Measurements from ENCODE around the gene PSMD3. TPM values are rescaled to one million over a fixed set of nuclear protein-coding genes. Genes with fewer than 3 reads are reported as not detected.

The PSMD3 gene
- total RNA-seq, 1 donor from 2014 or later: 132 TPM

DNA sequence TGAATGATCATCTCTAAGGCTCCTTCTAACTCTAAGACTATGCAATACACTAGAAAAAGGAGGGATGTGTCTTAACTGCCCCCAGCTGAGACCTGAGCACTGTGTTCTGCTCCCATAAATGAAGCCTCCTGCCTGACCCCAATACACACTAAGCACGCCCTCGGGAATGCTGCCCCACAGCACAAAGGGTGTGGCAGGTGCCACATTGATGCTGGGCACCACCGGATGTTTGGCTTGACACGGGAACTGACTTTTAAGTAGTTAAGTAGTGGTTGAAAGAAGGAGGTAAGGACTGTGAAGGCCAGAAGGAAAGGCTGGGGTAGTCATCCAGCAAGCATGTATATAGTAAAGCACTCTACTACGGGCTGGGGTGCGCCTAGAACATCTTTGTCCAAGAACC, 13.8 kb upstream of the PSMD3 start:
- TF ChIP-seq, protein P1, sequence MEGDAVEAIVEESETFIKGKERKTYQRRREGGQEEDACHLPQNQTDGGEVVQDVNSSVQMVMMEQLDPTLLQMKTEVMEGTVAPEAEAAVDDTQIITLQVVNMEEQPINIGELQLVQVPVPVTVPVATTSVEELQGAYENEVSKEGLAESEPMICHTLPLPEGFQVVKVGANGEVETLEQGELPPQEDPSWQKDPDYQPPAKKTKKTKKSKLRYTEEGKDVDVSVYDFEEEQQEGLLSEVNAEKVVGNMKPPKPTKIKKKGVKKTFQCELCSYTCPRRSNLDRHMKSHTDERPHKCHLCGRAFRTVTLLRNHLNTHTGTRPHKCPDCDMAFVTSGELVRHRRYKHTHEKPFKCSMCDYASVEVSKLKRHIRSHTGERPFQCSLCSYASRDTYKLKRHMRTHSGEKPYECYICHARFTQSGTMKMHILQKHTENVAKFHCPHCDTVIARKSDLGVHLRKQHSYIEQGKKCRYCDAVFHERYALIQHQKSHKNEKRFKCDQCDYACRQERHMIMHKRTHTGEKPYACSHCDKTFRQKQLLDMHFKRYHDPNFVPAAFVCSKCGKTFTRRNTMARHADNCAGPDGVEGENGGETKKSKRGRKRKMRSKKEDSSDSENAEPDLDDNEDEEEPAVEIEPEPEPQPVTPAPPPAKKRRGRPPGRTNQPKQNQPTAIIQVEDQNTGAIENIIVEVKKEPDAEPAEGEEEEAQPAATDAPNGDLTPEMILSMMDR (IDR thresholded peaks at IDR 0.05; ENCODE audit: unreplicated experiment): no peak
- Mint-ChIP-seq H3K4me3 (ENCODE audit: unreplicated experiment) (no peak overlapping the region), H3K4me1 (ENCODE audit: unreplicated experiment) (peaks cover 23% of the 10 kb centered on the region), H3K27ac (ENCODE audit: unreplicated experiment) (no peak overlapping the region), H3K36me3 (ENCODE audit: low read depth, unreplicated experiment) (peaks cover 7% of the 10 kb centered on the region), H3K9me3 (ENCODE audit: unreplicated experiment) (no peaks in the 10 kb centered on the region), H3K27me3 (ENCODE audit: unreplicated experiment) (peaks cover 12% of the 10 kb centered on the region)
- no peak for DNase-seq (ENCODE audit: low spot score)

DNA sequence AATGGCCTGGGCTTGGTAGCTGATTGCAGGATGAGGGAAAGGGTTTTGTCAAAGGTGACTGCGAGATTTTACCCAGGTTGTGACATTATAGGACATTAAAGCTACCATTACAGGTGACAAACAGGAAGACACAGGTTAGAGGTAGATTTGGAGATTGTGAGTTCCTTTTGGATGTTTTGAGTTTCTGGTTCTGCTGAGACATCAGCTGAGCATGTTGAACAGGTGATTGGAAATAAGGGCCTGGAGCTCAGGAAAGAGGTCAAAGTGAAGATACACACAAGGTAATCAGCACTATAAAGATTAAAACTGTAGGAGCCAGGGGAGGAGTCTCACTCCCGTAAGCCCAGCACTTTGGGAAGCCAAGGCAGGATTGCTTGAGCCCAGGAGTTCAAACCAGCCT, 11.8 kb upstream of the PSMD3 start:
- Mint-ChIP-seq H3K4me1 (ENCODE audit: unreplicated experiment) (peaks cover 23% of the 10 kb centered on the region), H3K36me3 (ENCODE audit: low read depth, unreplicated experiment) (peaks cover 7% of the 10 kb centered on the region), H3K9me3 (ENCODE audit: unreplicated experiment) (no peaks in the 10 kb centered on the region), H3K27me3 (ENCODE audit: unreplicated experiment) (peaks cover 12% of the 10 kb centered on the region), H3K27ac (ENCODE audit: unreplicated experiment) (no peak overlapping the region), H3K4me3 (ENCODE audit: unreplicated experiment) (no peak overlapping the region)
- DNase-seq (ENCODE audit: low spot score): no peak
- TF ChIP-seq, protein P1 (IDR thresholded peaks at IDR 0.05; ENCODE audit: unreplicated experiment): no peak

DNA sequence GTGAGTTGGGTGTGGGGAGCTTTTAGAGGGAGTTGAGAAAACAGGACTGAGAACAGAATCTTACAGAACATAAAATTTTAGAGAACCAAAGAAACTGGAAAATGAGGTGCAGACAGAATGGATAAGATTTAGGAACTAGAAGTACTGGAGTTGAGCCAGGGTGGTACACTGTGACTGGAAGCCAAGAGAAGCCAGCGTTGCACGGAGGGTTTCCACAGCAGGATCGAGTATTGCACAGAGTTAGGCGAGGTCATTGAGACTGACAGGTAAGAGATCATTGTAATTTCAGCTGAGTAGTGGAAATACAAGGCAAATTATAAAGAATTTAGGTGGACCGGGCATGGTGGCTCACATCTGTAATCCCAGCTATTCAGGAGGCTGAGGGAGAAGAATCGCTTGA, 11.2 kb upstream of the PSMD3 start:
- no peak for DNase-seq (ENCODE audit: low spot score)
- H3K4me3 Mint-ChIP-seq (ENCODE audit: unreplicated experiment): no peak overlapping the region
- H3K36me3 Mint-ChIP-seq (ENCODE audit: low read depth, unreplicated experiment): peaks cover 7% of the 10 kb centered on the region
- TF ChIP-seq, protein P1 (IDR thresholded peaks at IDR 0.05; ENCODE audit: unreplicated experiment): no peak
- no peaks in the 10 kb centered on the region for H3K9me3 Mint-ChIP-seq (ENCODE audit: unreplicated experiment)
- H3K27ac Mint-ChIP-seq (ENCODE audit: unreplicated experiment): no peak overlapping the region
- peaks cover 9% of the 10 kb centered on the region for H3K27me3 Mint-ChIP-seq (ENCODE audit: unreplicated experiment)
- H3K4me1 Mint-ChIP-seq (ENCODE audit: unreplicated experiment): peaks cover 23% of the 10 kb centered on the region

DNA sequence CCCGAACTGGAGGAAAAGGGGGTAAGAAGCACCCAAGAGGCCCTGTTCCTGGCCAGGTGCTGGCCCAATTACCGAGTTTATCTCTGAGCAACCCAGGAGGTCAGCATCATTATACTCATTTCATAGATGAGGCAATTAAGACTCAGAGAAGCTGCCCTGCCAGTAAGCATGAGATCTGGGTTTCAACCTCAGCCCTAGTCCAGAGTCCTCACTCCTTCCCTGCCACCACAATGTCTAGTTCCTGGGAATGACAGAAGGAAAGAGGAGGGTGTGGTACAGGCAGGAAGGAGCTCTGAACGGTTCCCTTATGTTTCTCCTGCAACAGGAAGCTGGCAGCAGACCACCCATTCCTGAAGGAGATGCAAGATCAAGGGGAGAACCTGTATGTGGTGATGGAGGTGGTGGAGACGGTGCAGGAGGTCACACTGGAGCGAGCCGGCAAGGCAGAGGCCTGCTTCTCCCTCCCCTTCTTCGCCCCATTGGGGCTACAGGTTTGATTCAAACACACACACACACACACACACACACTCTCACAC, 10.4 kb upstream of the PSMD3 start:
- H3K4me3 Mint-ChIP-seq (ENCODE audit: unreplicated experiment): no peak overlapping the region
- no peak for DNase-seq (ENCODE audit: low spot score)
- H3K36me3 Mint-ChIP-seq (ENCODE audit: low read depth, unreplicated experiment): peaks cover 7% of the 10 kb centered on the region
- H3K27me3 Mint-ChIP-seq (ENCODE audit: unreplicated experiment): peaks cover 7% of the 10 kb centered on the region
- no peak overlapping the region for H3K27ac Mint-ChIP-seq (ENCODE audit: unreplicated experiment)
- peaks cover 23% of the 10 kb centered on the region for H3K4me1 Mint-ChIP-seq (ENCODE audit: unreplicated experiment)
- TF ChIP-seq, protein P1 (IDR thresholded peaks at IDR 0.05; ENCODE audit: unreplicated experiment): no peak
- no peaks in the 10 kb centered on the region for H3K9me3 Mint-ChIP-seq (ENCODE audit: unreplicated experiment)

DNA sequence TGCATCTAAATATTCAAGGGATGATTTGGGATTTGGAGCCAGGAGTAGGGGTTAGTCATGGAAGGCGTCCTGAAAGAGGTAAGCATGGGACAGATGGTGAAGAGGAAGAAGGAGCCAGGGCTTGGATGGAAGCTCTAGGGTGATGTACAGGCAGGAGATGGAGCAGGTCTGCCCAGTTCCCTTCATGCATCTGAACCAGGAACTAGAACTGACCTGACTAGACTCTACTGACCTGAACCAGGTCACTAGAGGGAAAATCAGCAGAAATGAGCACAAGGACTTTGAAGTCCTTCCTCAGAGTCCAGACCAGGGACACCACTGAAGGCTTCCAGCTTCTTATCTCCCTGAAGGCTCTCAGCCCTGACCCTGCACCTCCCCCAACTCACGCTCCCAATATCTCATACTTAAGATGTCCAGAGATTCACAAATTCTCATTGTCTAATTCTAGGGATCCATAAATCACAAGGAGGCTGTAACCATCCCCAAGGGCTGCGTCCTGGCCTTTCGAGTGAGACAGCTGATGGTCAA, 9.5 kb upstream of the PSMD3 start:
- TF ChIP-seq, protein P1 (IDR thresholded peaks at IDR 0.05; ENCODE audit: unreplicated experiment): no peak
- H3K27ac Mint-ChIP-seq (ENCODE audit: unreplicated experiment): no peak overlapping the region
- H3K9me3 Mint-ChIP-seq (ENCODE audit: unreplicated experiment): no peaks in the 10 kb centered on the region
- no peak overlapping the region for H3K4me3 Mint-ChIP-seq (ENCODE audit: unreplicated experiment)
- peaks cover 23% of the 10 kb centered on the region for H3K4me1 Mint-ChIP-seq (ENCODE audit: unreplicated experiment)
- H3K27me3 Mint-ChIP-seq (ENCODE audit: unreplicated experiment): peaks cover 5% of the 10 kb centered on the region
- peaks cover 7% of the 10 kb centered on the region for H3K36me3 Mint-ChIP-seq (ENCODE audit: low read depth, unreplicated experiment)
- DNase-seq (ENCODE audit: low spot score): no peak

All from endothelial cell (in vitro differentiated cells).